HEK293 (cell line): ENCODE data around the gene UBE2G2.

Experiments used
- CTCF ChIA-PET: fragments of 350-600 bp; formaldehyde crosslinking; extraction: SDS; loops from one replicate; lab custom pipeline; 2021; ENCODE audit warnings: antibody characterized with exemption; lab: Yijun Ruan, JAX
- POLR2A ChIA-PET: fragments of 300-600 bp; formaldehyde crosslinking; extraction: SDS; loops from one replicate; lab custom pipeline; 2020; ENCODE audit warnings: antibody characterized with exemption, inconsistent platforms; lab: Yijun Ruan, JAX
- H3K27ac ChIP-seq: fragments of 200-500 bp; sonication (Bioruptor generic); 2 replicates; pipeline ENCODE4 v1.5.1; 2014; ENCODE audit warnings: low read depth, low read length, control low read depth, inconsistent platforms; ENCODE audit errors: extremely low read depth
- H3K36me3 ChIP-seq, 2 experiments: fragments of 200-500 bp in 1 of 2; sonication (Bioruptor generic) in 1 of 2; 1 replicate in 1 of 2; 2 replicates in 1 of 2; pipeline ENCODE4 v1.5.1; 2014 to 2017; ENCODE audit warnings: inconsistent platforms in 2 of 2, low read length in 2 of 2; ENCODE audit not compliant: control insufficient read depth in 2 of 2, insufficient read depth in 1 of 2
- H3K4me1 ChIP-seq: fragments of 200-500 bp; sonication (Bioruptor generic); 2 replicates; pipeline ENCODE4 v1.5.1; 2014; ENCODE audit warnings: mild to moderate bottlenecking, low read length, inconsistent platforms; ENCODE audit not compliant: control insufficient read depth, insufficient read depth
- H3K4me3 ChIP-seq: 2 replicates; pipeline ENCODE4 v1.5.1; 2011; ENCODE audit warnings: low read depth, mild to moderate bottlenecking, control low read depth, low read length, moderate library complexity
- H3K9me3 ChIP-seq: fragments of 200-500 bp; sonication (Bioruptor generic); 2 replicates; pipeline ENCODE4 v1.5.1; 2014; ENCODE audit warnings: low read depth, low read length, inconsistent platforms; ENCODE audit not compliant: control insufficient read depth, insufficient read depth
- INSM2 ChIP-seq: fragments of 450-650 bp; formaldehyde crosslinking; IDR thresholded peaks from 2 replicates; pipeline ENCODE4 v1.5.1; 2016; ENCODE audit warnings: missing biosample characterization, missing genetic modification characterization
- KLF1 ChIP-seq: fragments of 450-650 bp; formaldehyde crosslinking; IDR thresholded peaks from 2 replicates; pipeline ENCODE4 v1.5.1; 2016; ENCODE audit warnings: missing biosample characterization, missing genetic modification characterization
- PRDM4 ChIP-seq: fragments of 450-650 bp; formaldehyde crosslinking; IDR thresholded peaks from 2 replicates; pipeline ENCODE4 v1.5.1; 2017; ENCODE audit warnings: missing biosample characterization, missing genetic modification characterization
- REST ChIP-seq: fragments of 450-650 bp; formaldehyde crosslinking; IDR thresholded peaks from 2 replicates; pipeline ENCODE4 v1.5.1; 2016; ENCODE audit warnings: missing biosample characterization, missing genetic modification characterization
- SP2 ChIP-seq: fragments of 450-650 bp; formaldehyde crosslinking; IDR thresholded peaks from 2 replicates; pipeline ENCODE4 v1.5.1; 2016; ENCODE audit warnings: missing biosample characterization, missing genetic modification characterization
- ZBTB1 ChIP-seq: fragments of 450-650 bp; formaldehyde crosslinking; IDR thresholded peaks from 2 replicates; pipeline ENCODE4 v1.5.1; 2016; ENCODE audit warnings: missing biosample characterization, missing genetic modification characterization
- ZBTB49 ChIP-seq: fragments of 450-650 bp; formaldehyde crosslinking; IDR thresholded peaks from 2 replicates; pipeline ENCODE4 v1.5.1; 2016; ENCODE audit warnings: missing biosample characterization, missing genetic modification characterization, low read depth
- ZEB2 ChIP-seq: fragments of 450-650 bp; formaldehyde crosslinking; IDR thresholded peaks from 2 replicates; pipeline ENCODE4 v1.5.1; 2016; ENCODE audit warnings: missing biosample characterization, missing genetic modification characterization
- ZNF10 ChIP-seq: fragments of 450-650 bp; formaldehyde crosslinking; IDR thresholded peaks from 2 replicates; pipeline ENCODE4 v1.5.1; 2017; ENCODE audit warnings: missing biosample characterization, missing genetic modification characterization
- ZNF138 ChIP-seq: fragments of 450-650 bp; formaldehyde crosslinking; IDR thresholded peaks from 2 replicates; pipeline ENCODE4 v1.5.1; 2016; ENCODE audit warnings: missing biosample characterization, missing genetic modification characterization, borderline replicate concordance
- ZNF184 ChIP-seq: fragments of 450-650 bp; IDR thresholded peaks from 2 replicates; pipeline ENCODE4 v1.5.1; 2018; ENCODE audit warnings: missing biosample characterization, mild to moderate bottlenecking, missing genetic modification characterization
- ZNF239 ChIP-seq: fragments of 450-650 bp; formaldehyde crosslinking; IDR thresholded peaks from 2 replicates; pipeline ENCODE4 v1.5.1; 2016; ENCODE audit warnings: missing biosample characterization, missing genetic modification characterization
- ZNF26 ChIP-seq: fragments of 450-650 bp; formaldehyde crosslinking; IDR thresholded peaks from 2 replicates; pipeline ENCODE4 v1.5.1; 2016; ENCODE audit warnings: missing biosample characterization, missing genetic modification characterization
- ZNF292 ChIP-seq: fragments of 450-650 bp; formaldehyde crosslinking; IDR thresholded peaks from 2 replicates; pipeline ENCODE4 v1.5.1; 2016; ENCODE audit warnings: low read depth, missing biosample characterization, missing genetic modification characterization, borderline replicate concordance
- ZNF362 ChIP-seq: fragments of 450-650 bp; formaldehyde crosslinking; IDR thresholded peaks from 2 replicates; pipeline ENCODE4 v1.5.1; 2016; ENCODE audit warnings: missing biosample characterization, missing genetic modification characterization
- ZNF48 ChIP-seq: fragments of 450-650 bp; formaldehyde crosslinking; IDR thresholded peaks from 2 replicates; pipeline ENCODE4 v1.5.1; 2016; ENCODE audit warnings: missing biosample characterization, missing genetic modification characterization
- ZNF529 ChIP-seq: fragments of 450-650 bp; formaldehyde crosslinking; IDR thresholded peaks from 2 replicates; pipeline ENCODE4 v1.5.1; 2017; ENCODE audit warnings: missing genetic modification characterization, missing biosample characterization; ENCODE audit not compliant: insufficient replicate concordance
- ZNF549 ChIP-seq: fragments of 450-650 bp; IDR thresholded peaks from 2 replicates; pipeline ENCODE4 v1.5.1; 2018; ENCODE audit warnings: missing biosample characterization, missing genetic modification characterization, mild to moderate bottlenecking, inconsistent platforms, moderate library complexity
- ZNF777 ChIP-seq: fragments of 450-650 bp; formaldehyde crosslinking; IDR thresholded peaks from 2 replicates; pipeline ENCODE4 v1.5.1; 2017; ENCODE audit warnings: missing biosample characterization, missing genetic modification characterization, borderline replicate concordance
- ZNF785 ChIP-seq: fragments of 450-650 bp; formaldehyde crosslinking; IDR thresholded peaks from 2 replicates; pipeline ENCODE4 v1.5.1; 2016; ENCODE audit warnings: missing biosample characterization, missing genetic modification characterization

UBE2G2 gene

GRCh38 chr21:44780137-44780502 is 21.5 kb downstream of the UBE2G2 start (continued):
- TF ChIP-seq SP2 (tag by site-specific recombination) (no peak), ZNF26 (no peak), ZBTB1 (no peak), ZNF529 (tag by site-specific recombination) (no peak), ZNF785 (tag by site-specific recombination) (no peak), PRDM4 (no peak), ZNF239 (no peak), ZNF362 (no peak), ZEB2 (tag by site-specific recombination) (no peak), REST (tag by site-specific recombination) (no peak)
- TF ChIP-seq, all 188 proteins: peak for 0

- peak; percentile 37; the same call in 1 of the 2 replicates for TF ChIP-seq KLF1 (tag by site-specific recombination)
- TF ChIP-seq ZNF184 (tag by site-specific recombination): no peak
- CTCF ChIA-PET: interaction anchor here (0.6 to 1.6 kb wide), 2 partner anchors 14 to 35 kb away, joined by 4 to 6 read pairs; no protein-coding TSS in a partner anchor
- Histone ChIP-seq H3K4me1 (no peaks in the 10 kb centered on the region), H3K4me3 (no peak overlapping the region), H3K9me3 (no peaks in the 10 kb centered on the region), H3K27ac (no peak overlapping the region), H3K36me3 (peaks cover 28 to 56% of the 10 kb centered on the region in 2 experiments)
- POLR2A ChIA-PET: interaction anchor here (0.6 to 1.2 kb wide), 2 partner anchors 22 to 483 kb away, joined by 3 to 4 read pairs; partner anchors contain the start of gene UBE2G2
Measured at GRCh38 chr21:44779417-44780136, 22.0 kb downstream of the UBE2G2 start.

- no peaks in the 10 kb centered on the region for H3K9me3 ChIP-seq
- H3K36me3 ChIP-seq: peaks cover 31 to 55% of the 10 kb centered on the region in 2 experiments
- H3K27ac ChIP-seq: no peak overlapping the region
- POLR2A ChIA-PET: interaction anchor here (0.6 to 1.2 kb wide), 2 partner anchors 23 to 482 kb away, joined by 3 to 4 read pairs; partner anchors contain the start of gene UBE2G2
- no peak overlapping the region for H3K4me3 ChIP-seq
- H3K4me1 ChIP-seq: no peaks in the 10 kb centered on the region
- CTCF ChIA-PET: interaction anchor here (1.6 kb wide), 1 partner anchor 14 kb away, joined by 6 read pairs; no protein-coding TSS in a partner anchor
- TF ChIP-seq ZNF138: no peak
- no peak for TF ChIP-seq ZBTB49 (tag by site-specific recombination)
- no peak for TF ChIP-seq INSM2 (tag by site-specific recombination)
- TF ChIP-seq ZNF48 (tag by site-specific recombination): no peak
- TF ChIP-seq ZNF292 (tag by site-specific recombination): no peak
- TF ChIP-seq ZNF10 (tag by site-specific recombination): no peak
- TF ChIP-seq ZNF549 (tag by site-specific recombination): no peak
- no peak for TF ChIP-seq ZNF777
Measured at GRCh38 chr21:44778983-44779382, 22.6 kb downstream of the UBE2G2 start.
